ENCODE results near the gene SPATA22.
"Not testable (repeated sequence)": the region's sequence is repeated elsewhere in the genome, so short reads cannot be mapped to it uniquely, and the experiment has no call there.

SPATA22 gene, protein sequence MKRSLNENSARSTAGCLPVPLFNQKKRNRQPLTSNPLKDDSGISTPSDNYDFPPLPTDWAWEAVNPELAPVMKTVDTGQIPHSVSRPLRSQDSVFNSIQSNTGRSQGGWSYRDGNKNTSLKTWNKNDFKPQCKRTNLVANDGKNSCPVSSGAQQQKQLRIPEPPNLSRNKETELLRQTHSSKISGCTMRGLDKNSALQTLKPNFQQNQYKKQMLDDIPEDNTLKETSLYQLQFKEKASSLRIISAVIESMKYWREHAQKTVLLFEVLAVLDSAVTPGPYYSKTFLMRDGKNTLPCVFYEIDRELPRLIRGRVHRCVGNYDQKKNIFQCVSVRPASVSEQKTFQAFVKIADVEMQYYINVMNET

DNA sequence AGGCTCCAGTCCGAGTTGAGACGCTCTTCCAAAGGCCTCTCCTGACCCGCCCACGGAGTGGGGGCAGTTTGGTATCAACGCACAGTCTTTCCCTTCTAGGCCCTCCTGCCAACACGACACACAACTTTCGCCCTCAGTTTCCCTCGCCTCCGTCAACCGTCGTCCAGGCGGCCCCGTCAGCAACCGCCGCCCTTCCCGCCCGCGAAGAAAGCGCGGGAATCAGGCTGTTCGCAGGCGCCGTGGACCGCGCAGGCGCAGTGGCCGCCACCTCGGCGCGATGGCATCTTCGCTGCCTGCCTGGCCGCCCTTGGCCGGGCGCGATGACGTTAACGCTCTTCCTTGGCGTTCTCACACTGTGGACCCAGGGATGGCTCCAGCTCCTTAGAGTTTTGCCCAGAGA lies at the start of gene SPATA22:
SPATA22 (minus strand) TSS at position 221 of the 400 bp plus-strand sequence. CDS start 2,494 bp downstream, outside the sequence.
- DNase-seq (ENCODE audit: low read depth in 3 of 3): no peak

DNA sequence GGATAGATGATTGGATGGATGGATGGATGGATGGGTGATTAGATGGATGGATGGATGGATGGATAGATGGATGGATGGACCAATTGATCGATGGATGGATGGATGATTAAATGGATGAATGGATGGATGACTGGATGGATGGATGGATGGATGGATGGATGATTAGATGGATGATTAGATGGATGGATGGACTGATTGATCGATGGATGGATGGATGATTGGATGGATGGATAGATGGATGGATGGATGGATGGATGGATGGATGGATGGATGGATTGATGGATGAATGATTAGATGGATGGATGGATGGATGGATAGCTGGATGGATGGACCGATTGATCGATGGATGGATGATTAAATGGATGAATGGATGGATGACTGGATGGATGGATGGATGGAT lies 47.9 kb upstream of the SPATA22 start:
- DNase-seq (ENCODE audit: low read depth in 3 of 3): not testable (repeated sequence)

- no peak for DNase-seq (ENCODE audit: low read depth in 3 of 3)
Observed at GRCh38 chr17:3514873-3515272, 43.3 kb upstream of the SPATA22 start.

- not testable (repeated sequence) for DNase-seq (ENCODE audit: low read depth in 3 of 3)
Observed at GRCh38 chr17:3514167-3514566, 42.5 kb upstream of the SPATA22 start.

DNA sequence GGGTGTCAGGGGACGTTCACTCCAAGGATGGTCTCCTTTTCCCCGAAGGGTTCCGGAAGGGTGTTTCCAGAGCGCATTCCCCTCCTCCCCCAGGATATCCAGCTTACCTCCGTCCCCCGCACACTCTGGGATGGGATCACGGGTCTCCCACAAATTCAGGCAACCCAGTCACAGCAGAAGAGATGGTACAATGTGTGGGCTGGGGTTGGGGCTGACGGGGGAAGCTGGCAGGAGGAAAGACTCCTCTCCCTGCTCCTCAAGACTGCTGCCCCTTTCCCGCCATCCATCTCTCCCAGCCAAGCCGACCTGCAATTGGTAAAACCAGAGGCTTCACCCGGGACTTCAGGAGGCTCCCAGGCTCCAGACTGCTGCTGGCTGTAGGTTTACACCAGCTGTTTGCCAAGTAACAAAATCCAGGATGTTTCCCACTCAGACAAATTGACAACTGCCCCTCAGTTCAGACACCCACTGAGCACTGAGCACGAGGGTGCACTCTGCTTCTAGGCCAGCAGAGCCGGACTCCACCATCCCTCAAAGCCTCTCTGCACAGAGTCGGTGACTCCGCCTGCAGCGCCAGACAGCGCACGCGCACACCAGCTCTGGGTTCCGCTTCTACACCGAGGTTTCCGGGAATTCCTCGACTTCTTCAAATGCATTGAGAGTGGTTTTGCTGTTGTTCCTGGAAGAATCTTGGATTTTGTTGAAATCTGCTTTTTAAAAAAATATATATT lies 41.9 kb upstream of the SPATA22 start:
- DNase-seq (ENCODE audit: low read depth in 3 of 3): no peak

- no peak for DNase-seq (ENCODE audit: low read depth in 3 of 3)
Observed at GRCh38 chr17:3512505-3513171, 41.0 kb upstream of the SPATA22 start.

DNA sequence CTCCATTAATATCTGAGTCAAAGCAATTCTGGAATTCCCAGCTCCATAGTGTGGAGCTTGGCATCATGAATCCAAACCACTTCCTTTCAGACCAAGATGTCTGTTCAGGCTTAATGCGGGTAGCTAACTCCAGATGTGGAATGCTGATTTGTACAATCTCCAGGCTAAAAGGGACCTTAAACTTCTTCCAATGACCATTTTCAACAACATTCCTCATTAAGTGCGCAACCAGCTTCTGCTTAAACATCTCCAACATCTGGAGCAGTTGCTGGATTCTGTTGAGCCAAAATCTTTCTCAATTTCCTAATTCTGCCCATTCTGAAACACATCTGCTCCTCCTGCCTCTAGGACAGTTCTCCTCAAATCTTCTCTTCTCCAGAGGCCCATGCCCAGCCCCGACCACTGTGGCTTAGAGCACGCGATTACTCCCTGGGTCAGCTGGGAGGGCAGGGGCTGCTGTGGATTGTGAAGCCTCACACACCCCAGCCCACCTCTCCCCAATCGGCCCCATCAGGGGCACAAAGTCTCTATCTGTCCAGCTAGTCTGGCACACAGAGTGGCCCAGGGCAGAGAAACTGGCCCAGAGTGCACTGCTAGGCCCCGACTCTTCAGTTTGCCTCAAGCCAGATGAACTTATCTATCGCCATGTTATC lies 40.4 kb upstream of the SPATA22 start:
- DNase-seq (ENCODE audit: low read depth in 3 of 3): no peak

- DNase-seq (ENCODE audit: low read depth in 3 of 3): no peak
Observed at GRCh38 chr17:3510090-3510489, 38.5 kb upstream of the SPATA22 start.

DNA sequence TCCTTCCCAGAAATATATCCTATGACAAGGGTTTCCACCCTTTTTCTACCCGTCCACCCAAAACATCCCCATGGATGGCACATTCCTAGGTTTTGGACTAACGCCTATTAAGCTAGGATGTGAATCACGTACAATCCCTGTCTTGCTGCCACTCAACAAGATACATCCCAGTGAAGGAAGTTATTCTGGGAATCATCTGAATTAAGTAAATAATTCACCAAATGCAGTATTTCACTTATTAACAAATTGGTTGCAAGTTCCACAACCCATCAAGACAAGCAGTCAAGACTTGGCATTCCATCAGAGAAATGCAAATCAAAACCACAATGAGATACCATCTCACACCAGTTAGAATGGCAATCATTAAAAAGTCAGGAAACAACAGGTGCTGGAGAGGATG lies 36.2 kb upstream of the SPATA22 start:
- DNase-seq (ENCODE audit: low read depth in 3 of 3): no peak

DNA sequence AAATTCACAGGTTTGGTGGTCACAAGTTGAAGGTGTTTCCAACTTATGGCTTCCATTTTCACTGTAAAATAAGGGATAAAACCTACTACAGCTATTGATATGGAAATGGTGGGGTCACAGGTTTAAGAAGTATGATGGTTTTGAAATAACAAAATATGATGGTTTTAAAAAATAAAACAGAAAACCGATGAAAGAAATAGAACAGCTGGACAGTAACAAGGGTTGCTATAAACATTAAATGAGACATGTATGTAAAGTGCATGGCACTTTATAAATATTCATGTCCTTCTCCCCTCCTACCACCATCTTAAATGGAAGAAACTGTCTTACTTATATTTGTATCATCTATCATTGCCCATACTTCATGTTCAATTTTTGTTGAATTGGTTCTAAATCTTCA lies 35.5 kb upstream of the SPATA22 start:
- DNase-seq (ENCODE audit: low read depth in 3 of 3): no peak

DNA sequence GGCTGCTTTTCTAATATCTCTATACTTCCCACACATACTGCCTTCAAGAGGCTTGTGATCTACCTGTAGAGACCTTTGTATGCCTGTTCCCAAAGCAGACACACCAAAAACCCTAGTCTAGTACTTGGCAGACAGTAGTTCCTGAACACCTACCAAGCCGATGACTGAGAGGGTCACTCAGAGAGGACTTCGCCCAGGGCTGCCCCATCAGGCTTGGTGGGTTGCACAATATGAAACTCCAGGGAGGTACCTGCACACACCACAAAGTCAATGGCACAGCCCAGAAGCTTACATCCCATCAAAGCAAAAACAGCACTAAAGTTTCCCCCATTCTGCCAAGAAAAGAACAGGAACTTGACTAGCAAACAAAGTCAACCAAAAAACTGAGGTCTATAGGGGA lies 34.4 kb upstream of the SPATA22 start:
- no peak for DNase-seq (ENCODE audit: low read depth in 3 of 3)

DNA sequence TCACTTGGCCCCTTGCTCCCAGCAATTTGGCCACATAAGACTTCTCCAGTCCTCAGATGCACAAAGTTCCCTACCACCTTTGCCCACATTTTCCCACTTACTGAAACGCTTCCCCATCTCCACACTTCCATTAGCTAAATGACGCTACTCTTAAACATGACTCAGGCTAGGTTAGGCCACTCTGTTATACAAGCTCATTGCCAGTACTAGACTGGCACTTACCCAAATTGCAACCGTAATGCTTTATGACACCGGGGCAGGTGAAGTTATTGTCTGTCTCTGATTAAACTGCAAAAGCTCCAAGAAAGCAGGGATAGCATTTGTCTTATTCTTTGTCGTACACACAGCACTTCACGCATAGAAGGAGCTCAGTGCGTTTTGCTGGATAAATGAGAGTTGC lies 33.4 kb upstream of the SPATA22 start:
- no peak for DNase-seq (ENCODE audit: low read depth in 3 of 3)

GRCh38 chr17:3503285-3503684 lies 31.7 kb upstream of the SPATA22 start:
- DNase-seq (ENCODE audit: low read depth in 3 of 3): no peak

GRCh38 chr17:3502466-3502865 lies 30.8 kb upstream of the SPATA22 start:
- no peak for DNase-seq (ENCODE audit: low read depth in 3 of 3)

GRCh38 chr17:3501344-3501743 lies 29.7 kb upstream of the SPATA22 start:
- DNase-seq (ENCODE audit: low read depth in 3 of 3): no peak

DNA sequence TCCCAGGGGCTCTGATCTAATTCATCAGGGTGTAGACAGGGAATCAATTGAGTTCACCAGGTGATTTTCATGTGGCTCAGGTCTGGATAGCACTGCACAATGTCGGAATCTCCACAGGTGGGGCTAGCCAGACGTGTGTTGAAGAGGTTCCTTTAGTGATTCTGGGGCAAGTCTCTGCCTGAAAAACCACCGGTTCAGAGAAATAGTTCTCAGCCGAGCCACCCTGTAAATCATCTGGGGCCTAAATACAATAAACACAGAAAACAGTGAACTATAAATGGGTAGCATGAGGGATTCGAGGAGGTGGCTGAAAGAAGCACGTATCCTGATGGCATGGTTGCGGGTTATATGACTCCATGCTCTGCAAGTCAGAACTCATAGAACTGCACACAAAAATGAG lies 25.5 kb upstream of the SPATA22 start:
- DNase-seq (ENCODE audit: low read depth in 3 of 3): no peak

DNA sequence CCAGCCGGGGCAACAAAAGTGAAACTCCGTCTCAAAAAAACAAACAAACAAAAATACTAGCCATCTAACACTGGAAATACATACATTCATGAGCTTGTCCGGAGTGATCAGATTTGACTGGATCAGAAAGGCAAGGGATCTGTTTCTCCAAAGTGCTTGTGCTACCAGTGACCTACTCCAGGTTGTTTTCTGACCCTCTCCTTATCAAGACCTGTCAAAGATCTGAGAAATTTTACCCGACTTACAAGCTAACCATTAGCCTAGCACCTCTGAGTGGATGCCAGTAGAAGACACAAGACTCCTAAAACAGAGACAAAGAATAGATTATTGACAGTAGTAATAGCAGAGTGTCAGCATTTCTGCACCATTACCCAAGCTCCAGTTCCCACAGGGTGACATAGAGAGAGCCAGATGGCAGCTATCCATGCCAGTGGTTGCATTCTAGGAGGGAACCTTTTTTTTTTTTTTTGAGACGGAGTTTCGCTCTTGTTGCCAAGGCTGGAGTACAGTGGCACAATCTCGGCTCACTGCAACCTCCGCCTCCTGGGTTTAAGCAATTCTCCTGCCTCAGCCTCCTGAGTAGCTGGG lies 14.0 kb upstream of the SPATA22 start:
- DNase-seq (ENCODE audit: low read depth in 3 of 3): no peak

- no peak for DNase-seq (ENCODE audit: low read depth in 3 of 3)
Observed at GRCh38 chr17:3482852-3483251, 11.2 kb upstream of the SPATA22 start.

GRCh38 chr17:3479988-3480387 lies 8.4 kb upstream of the SPATA22 start:
- no peak for DNase-seq (ENCODE audit: low read depth in 3 of 3)

DNA sequence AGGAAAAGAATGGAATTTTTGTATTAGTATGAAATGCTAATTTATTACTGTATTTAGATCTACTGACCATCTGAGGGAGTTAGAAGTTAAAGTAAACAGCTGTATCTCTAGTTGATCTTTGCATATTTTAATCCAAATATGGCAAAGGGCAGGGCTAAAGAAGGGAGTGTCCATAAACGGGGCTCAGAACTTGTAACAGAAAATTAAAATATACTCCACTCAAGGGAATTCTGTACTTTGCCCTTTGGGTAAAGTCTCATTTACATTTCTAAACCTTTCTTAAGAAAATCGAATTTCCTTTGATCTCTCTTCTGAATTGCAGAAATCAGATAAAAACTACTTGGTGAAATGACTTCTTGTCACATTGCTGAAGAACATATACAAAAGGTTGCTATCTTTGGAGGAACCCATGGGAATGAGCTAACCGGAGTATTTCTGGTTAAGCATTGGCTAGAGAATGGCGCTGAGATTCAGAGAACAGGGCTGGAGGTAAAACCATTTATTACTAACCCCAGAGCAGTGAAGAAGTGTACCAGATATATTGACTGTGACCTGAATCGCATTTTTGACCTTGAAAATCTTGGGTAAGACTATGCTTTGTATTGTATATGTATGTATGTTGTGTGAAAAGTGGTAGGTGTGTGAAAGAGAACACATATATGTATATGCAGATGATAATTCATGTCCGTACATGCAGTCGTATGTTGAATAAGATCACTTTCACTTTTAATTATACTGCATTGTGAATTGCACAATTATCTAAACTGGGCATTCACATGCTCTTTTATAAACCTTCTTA lies 4.4 kb upstream of the SPATA22 start, which contains the start of gene ASPA:
ASPA (plus strand) TSS at position 186 of the 799 bp plus-strand sequence; CDS start at position 349, 163 bp downstream.
- no peak for DNase-seq (ENCODE audit: low read depth in 3 of 3)

GRCh38 chr17:3475251-3475685 lies 3.6 kb upstream of the SPATA22 start:
- no peak for DNase-seq (ENCODE audit: low read depth in 3 of 3)
